ENCODE results near the gene IL18.
"Not testable (repeated sequence)": the region's sequence is repeated elsewhere in the genome, so short reads cannot be mapped to it uniquely, and the experiment has no call there.

GRCh38 chr11:112199101-112199500, 35.2 kb upstream of the IL18 start:
- TF ChIP-seq POLR2A (IDR thresholded peaks at IDR 0.05; ENCODE audit: low read depth, low read length); TAF1 (IDR thresholded peaks at IDR 0.05; ENCODE audit: borderline replicate concordance, low read depth, low read length): not testable (repeated sequence)

Measured in GM12892 (cell line).